ENCODE measurements around the gene MITF.

The MITF gene

GRCh38 chr3:69944931-69945493 is 205.7 kb downstream of the MITF start:
- H3K36me3 ChIP-seq (ENCODE audit: control insufficient read depth in 1 of 2, insufficient read depth in 2 of 2, low read length in 2 of 2) = peaks cover 4 to 17% of the 10 kb centered on the region in 2 donors
- no peak overlapping the region for H3K4me3 ChIP-seq (ENCODE audit: low read depth in 1 of 2, low read length in 2 of 2)
- no peaks in the 10 kb centered on the region for H3K9me3 ChIP-seq (ENCODE audit: control insufficient read depth in 1 of 2, low read length in 2 of 2)
- no peaks in the 10 kb centered on the region for H3K4me1 ChIP-seq (ENCODE audit: control insufficient read depth in 1 of 2, insufficient read depth in 2 of 2, low read length in 2 of 2)
- H3K27ac ChIP-seq (ENCODE audit: low read length) = no peak overlapping the region
- H3K27me3 ChIP-seq (ENCODE audit: low read depth, low read length) = no peaks in the 10 kb centered on the region

- Histone ChIP-seq H3K4me1 (ENCODE audit: control insufficient read depth in 1 of 2, insufficient read depth in 2 of 2, low read length in 2 of 2) (no peaks in the 10 kb centered on the region), H3K27me3 (ENCODE audit: low read depth, low read length) (no peaks in the 10 kb centered on the region), H3K27ac (ENCODE audit: low read length) (no peak overlapping the region), H3K4me3 (ENCODE audit: low read depth in 1 of 2, low read length in 2 of 2) (no peak overlapping the region), H3K9me3 (ENCODE audit: control insufficient read depth in 1 of 2, low read length in 2 of 2) (no peaks in the 10 kb centered on the region), H3K36me3 (ENCODE audit: control insufficient read depth in 1 of 2, insufficient read depth in 2 of 2, low read length in 2 of 2) (peaks cover 0 to 18% of the 10 kb centered on the region in 2 donors)
These were observed 209.1 kb downstream of the MITF start for GRCh38 chr3:69948246-69948862.

DNA sequence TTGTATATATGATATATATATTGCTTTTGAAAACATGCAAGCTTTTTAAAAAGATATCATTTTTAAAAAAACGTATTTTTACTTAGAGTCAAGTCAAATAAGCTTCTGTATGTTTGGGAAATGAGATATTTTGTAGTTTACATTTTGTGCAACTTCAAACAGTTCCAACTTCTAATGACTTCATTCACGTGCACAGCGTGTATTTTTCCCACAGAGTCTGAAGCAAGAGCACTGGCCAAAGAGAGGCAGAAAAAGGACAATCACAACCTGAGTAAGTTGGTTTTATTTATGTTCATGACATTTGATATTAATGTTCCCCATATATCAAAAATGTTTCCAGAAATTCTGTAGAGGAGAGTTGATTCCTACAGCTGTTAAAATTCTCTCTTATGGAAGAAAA is 212.4 kb downstream of the MITF start:
- Histone ChIP-seq H3K9me3 (ENCODE audit: control insufficient read depth in 1 of 2, low read length in 2 of 2) (no peaks in the 10 kb centered on the region), H3K27me3 (ENCODE audit: low read depth, low read length) (no peaks in the 10 kb centered on the region), H3K4me3 (ENCODE audit: low read depth in 1 of 2, low read length in 2 of 2) (no peak overlapping the region), H3K27ac (ENCODE audit: low read length) (no peak overlapping the region), H3K36me3 (ENCODE audit: control insufficient read depth in 1 of 2, insufficient read depth in 2 of 2, low read length in 2 of 2) (peaks cover 0 to 13% of the 10 kb centered on the region in 2 donors), H3K4me1 (ENCODE audit: control insufficient read depth in 1 of 2, insufficient read depth in 2 of 2, low read length in 2 of 2) (no peaks in the 10 kb centered on the region)

GRCh38 chr3:69959581-69959980 is 220.3 kb downstream of the MITF start:
- no peaks in the 10 kb centered on the region for H3K27me3 ChIP-seq (ENCODE audit: low read depth, low read length)
- H3K36me3 ChIP-seq (ENCODE audit: control insufficient read depth in 1 of 2, insufficient read depth in 2 of 2, low read length in 2 of 2) = peaks cover 17 to 29% of the 10 kb centered on the region in 2 donors
- no peaks in the 10 kb centered on the region for H3K4me1 ChIP-seq (ENCODE audit: control insufficient read depth in 1 of 2, insufficient read depth in 2 of 2, low read length in 2 of 2)
- H3K4me3 ChIP-seq (ENCODE audit: low read depth in 1 of 2, low read length in 2 of 2) = no peak overlapping the region
- no peak overlapping the region for H3K27ac ChIP-seq (ENCODE audit: low read length)
- H3K9me3 ChIP-seq (ENCODE audit: control insufficient read depth in 1 of 2, low read length in 2 of 2) = no peaks in the 10 kb centered on the region

DNA sequence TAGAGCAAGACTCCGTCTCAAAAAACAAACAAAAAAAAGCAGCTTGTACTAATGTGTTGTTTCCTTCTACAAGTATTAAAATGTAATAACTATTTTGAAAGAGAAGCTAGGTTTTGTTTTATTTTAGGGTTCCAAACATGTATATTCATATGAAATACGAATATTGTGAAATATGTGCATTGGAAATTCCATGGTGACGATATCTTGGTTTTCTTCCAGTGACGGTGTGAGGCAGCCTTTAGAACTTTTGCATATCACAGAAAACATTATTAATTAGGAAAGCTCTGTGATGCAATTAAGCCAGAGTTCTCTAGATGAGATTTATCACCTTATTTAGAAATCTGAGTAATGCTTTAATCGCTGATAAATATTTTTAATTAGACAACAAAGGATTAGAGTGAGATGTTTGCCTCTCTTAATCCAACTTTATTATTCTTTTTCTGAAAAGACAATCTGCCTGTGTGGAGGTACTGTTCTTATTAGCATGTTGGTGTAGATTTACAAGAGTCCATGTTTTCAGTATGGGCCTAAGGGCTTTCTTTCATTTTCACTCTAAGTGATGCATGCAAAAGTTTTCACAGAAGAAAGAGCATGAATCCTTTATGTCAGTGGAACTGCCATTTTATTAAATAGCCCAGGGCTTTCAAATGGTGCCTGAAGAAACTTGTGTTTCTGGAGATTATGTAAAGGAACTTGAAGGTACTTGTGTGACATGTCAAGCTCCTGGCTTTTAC is 222.6 kb downstream of the MITF start:
- Histone ChIP-seq H3K4me1 (ENCODE audit: control insufficient read depth in 1 of 2, insufficient read depth in 2 of 2, low read length in 2 of 2) (no peaks in the 10 kb centered on the region), H3K27ac (ENCODE audit: low read length) (no peak overlapping the region), H3K9me3 (ENCODE audit: control insufficient read depth in 1 of 2, low read length in 2 of 2) (no peaks in the 10 kb centered on the region), H3K27me3 (ENCODE audit: low read depth, low read length) (no peaks in the 10 kb centered on the region), H3K36me3 (ENCODE audit: control insufficient read depth in 1 of 2, insufficient read depth in 2 of 2, low read length in 2 of 2) (peaks cover 22 to 40% of the 10 kb centered on the region in 2 donors), H3K4me3 (ENCODE audit: low read depth in 1 of 2, low read length in 2 of 2) (no peak overlapping the region)

DNA sequence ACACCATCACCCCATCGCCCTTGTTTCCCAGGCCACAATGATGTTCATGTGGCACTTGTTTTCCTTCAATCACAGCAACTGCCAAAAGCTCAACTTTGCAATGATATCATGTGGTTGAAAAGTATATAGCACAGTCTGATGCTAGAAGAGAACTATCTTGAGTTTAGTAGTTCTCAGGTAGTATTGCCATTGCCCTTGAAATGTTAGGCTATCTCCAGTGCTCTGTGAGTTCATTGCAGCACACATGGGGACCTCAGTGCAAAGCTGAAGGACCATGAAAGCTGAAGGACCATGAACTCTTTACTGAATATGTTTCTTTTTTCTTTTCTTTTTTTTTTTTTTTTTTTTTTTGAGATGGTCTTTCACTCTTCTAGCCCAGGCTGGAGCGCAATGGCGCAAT is 224.4 kb downstream of the MITF start:
- no peak overlapping the region for H3K27ac ChIP-seq (ENCODE audit: low read length)
- no peaks in the 10 kb centered on the region for H3K4me1 ChIP-seq (ENCODE audit: control insufficient read depth in 1 of 2, insufficient read depth in 2 of 2, low read length in 2 of 2)
- H3K4me3 ChIP-seq (ENCODE audit: low read depth in 1 of 2, low read length in 2 of 2) = no peak overlapping the region
- no peaks in the 10 kb centered on the region for H3K9me3 ChIP-seq (ENCODE audit: control insufficient read depth in 1 of 2, low read length in 2 of 2)
- H3K27me3 ChIP-seq (ENCODE audit: low read depth, low read length) = no peaks in the 10 kb centered on the region
- peaks cover 22 to 31% of the 10 kb centered on the region in 2 donors for H3K36me3 ChIP-seq (ENCODE audit: control insufficient read depth in 1 of 2, insufficient read depth in 2 of 2, low read length in 2 of 2)

DNA sequence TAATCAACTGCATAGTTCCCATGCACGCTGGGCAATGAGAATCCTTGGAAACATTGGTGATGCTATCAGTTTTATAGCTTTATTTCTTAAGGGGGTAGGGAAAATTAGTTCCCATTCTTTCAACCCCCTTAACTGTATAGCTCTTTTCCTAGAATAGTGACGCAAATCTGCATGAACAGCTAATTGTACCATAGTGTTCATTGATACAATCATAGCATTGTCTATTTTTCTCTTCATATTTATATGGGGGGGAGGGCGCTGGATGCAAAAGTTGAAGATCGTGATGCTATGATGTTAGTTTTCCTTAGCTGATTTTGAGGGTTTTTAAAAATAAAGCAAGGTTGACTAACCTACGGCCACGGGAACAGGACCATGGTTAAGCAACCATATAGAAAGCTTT is 227.9 kb downstream of the MITF start:
- no peak overlapping the region for H3K27ac ChIP-seq (ENCODE audit: low read length)
- no peaks in the 10 kb centered on the region for H3K9me3 ChIP-seq (ENCODE audit: control insufficient read depth in 1 of 2, low read length in 2 of 2)
- H3K36me3 ChIP-seq (ENCODE audit: control insufficient read depth in 1 of 2, insufficient read depth in 2 of 2, low read length in 2 of 2) = peaks cover 11 to 17% of the 10 kb centered on the region in 2 donors
- no peaks in the 10 kb centered on the region for H3K4me1 ChIP-seq (ENCODE audit: control insufficient read depth in 1 of 2, insufficient read depth in 2 of 2, low read length in 2 of 2)
- no peak overlapping the region for H3K4me3 ChIP-seq (ENCODE audit: low read depth in 1 of 2, low read length in 2 of 2)
- no peaks in the 10 kb centered on the region for H3K27me3 ChIP-seq (ENCODE audit: low read depth, low read length)

DNA sequence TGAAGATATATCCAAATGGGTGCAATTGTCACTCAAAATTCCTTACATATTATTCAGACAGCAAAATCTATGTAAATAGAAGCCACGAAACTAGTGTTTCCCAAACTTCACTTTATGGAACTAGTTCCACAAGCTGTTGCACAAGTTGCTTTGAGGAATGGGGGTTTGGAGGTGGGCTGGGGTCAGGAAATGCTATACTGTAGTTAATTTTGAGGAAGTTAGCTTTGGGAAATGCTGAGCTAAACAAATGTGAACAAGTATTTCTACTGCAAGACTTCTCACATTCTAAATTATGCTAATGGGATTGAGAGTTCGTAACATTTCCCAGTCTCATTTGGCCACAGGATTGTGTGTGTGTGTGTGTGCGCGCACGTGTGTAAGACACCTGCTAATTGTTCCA is 231.6 kb downstream of the MITF start:
- Histone ChIP-seq H3K9me3 (ENCODE audit: control insufficient read depth in 1 of 2, low read length in 2 of 2) (no peaks in the 10 kb centered on the region), H3K27me3 (ENCODE audit: low read depth, low read length) (no peaks in the 10 kb centered on the region), H3K4me3 (ENCODE audit: low read depth in 1 of 2, low read length in 2 of 2) (no peak overlapping the region), H3K36me3 (ENCODE audit: control insufficient read depth in 1 of 2, insufficient read depth in 2 of 2, low read length in 2 of 2) (no peaks in the 10 kb centered on the region), H3K27ac (ENCODE audit: low read length) (no peak overlapping the region), H3K4me1 (ENCODE audit: control insufficient read depth in 1 of 2, insufficient read depth in 2 of 2, low read length in 2 of 2) (no peaks in the 10 kb centered on the region)

DNA sequence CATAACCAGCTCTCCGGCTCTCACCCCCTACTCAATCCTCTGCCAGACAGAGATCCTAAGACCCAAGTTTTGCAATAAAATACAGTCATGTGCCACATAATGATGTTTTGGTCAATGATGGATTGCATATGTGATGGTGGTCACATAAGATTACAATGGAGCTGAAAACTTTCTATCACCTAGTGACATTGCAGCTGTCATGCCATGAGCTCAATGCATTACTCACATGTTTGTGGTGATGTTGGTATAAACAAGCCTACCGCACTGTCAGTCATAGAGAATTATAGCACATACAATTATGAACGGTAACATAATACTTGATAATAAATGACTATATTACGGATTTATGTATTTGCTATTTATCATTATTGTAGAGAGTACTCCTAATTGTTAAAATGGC is 233.4 kb downstream of the MITF start:
- Histone ChIP-seq H3K36me3 (ENCODE audit: control insufficient read depth in 1 of 2, insufficient read depth in 2 of 2, low read length in 2 of 2) (no peaks in the 10 kb centered on the region), H3K27me3 (ENCODE audit: low read depth, low read length) (no peaks in the 10 kb centered on the region), H3K4me1 (ENCODE audit: control insufficient read depth in 1 of 2, insufficient read depth in 2 of 2, low read length in 2 of 2) (no peaks in the 10 kb centered on the region), H3K4me3 (ENCODE audit: low read depth in 1 of 2, low read length in 2 of 2) (no peak overlapping the region), H3K9me3 (ENCODE audit: control insufficient read depth in 1 of 2, low read length in 2 of 2) (peaks cover 0 to 5% of the 10 kb centered on the region in 2 donors), H3K27ac (ENCODE audit: low read length) (no peak overlapping the region)

GRCh38 chr3:69976021-69976420 is 236.8 kb downstream of the MITF start:
- peaks cover 0 to 13% of the 10 kb centered on the region in 2 donors for H3K9me3 ChIP-seq (ENCODE audit: control insufficient read depth in 1 of 2, low read length in 2 of 2)
- no peaks in the 10 kb centered on the region for H3K27me3 ChIP-seq (ENCODE audit: low read depth, low read length)
- no peak overlapping the region for H3K27ac ChIP-seq (ENCODE audit: low read length)
- H3K4me1 ChIP-seq (ENCODE audit: control insufficient read depth in 1 of 2, insufficient read depth in 2 of 2, low read length in 2 of 2) = no peaks in the 10 kb centered on the region
- H3K36me3 ChIP-seq (ENCODE audit: control insufficient read depth in 1 of 2, insufficient read depth in 2 of 2, low read length in 2 of 2) = no peaks in the 10 kb centered on the region
- no peak overlapping the region for H3K4me3 ChIP-seq (ENCODE audit: low read depth in 1 of 2, low read length in 2 of 2)

- H3K36me3 ChIP-seq (ENCODE audit: control insufficient read depth in 1 of 2, insufficient read depth in 2 of 2, low read length in 2 of 2) = no peaks in the 10 kb centered on the region
- H3K27me3 ChIP-seq (ENCODE audit: low read depth, low read length) = no peaks in the 10 kb centered on the region
- H3K4me3 ChIP-seq (ENCODE audit: low read depth in 1 of 2, low read length in 2 of 2) = no peak overlapping the region
- H3K4me1 ChIP-seq (ENCODE audit: control insufficient read depth in 1 of 2, insufficient read depth in 2 of 2, low read length in 2 of 2) = no peaks in the 10 kb centered on the region
- H3K27ac ChIP-seq (ENCODE audit: low read length) = no peak overlapping the region
- peaks cover 0 to 3% of the 10 kb centered on the region in 2 donors for H3K9me3 ChIP-seq (ENCODE audit: control insufficient read depth in 1 of 2, low read length in 2 of 2)
These were observed 244.4 kb downstream of the MITF start for GRCh38 chr3:69983546-69984265.
